Stomach (tissue), 4 donors: Measurements from ENCODE around the gene TRAF7.
"Not testable (repeated sequence)": the region's sequence is repeated elsewhere in the genome, so short reads cannot be mapped to it uniquely, and the experiment has no call there.

Source experiments
- CTCF ChIP-seq, 7 experiments: fragments of 450-650 bp in 4 of 7; fragments of 200-600 bp in 3 of 7; sonication (generic) in 3 of 7; IDR thresholded peaks; one replicate each; pipeline ENCODE4 v1.5.1; 2016 to 2019; ENCODE audit warnings: antibody characterized with exemption in 7 of 7, control low read depth in 2 of 7, mild to moderate bottlenecking in 1 of 7
- POLR2A ChIP-seq, 4 donors: fragments of 450-650 bp; IDR thresholded peaks; one replicate each; pipeline ENCODE4 v1.6.1; 2016; ENCODE audit warnings: antibody characterized with exemption in 4 of 4, control low read depth in 2 of 4, mild to moderate bottlenecking in 1 of 4, moderate library complexity in 1 of 4

- TF ChIP-seq CTCF, POLR2A (IDR thresholded peaks at IDR 0.05): not testable (repeated sequence)
These were observed 44.6 kb upstream of the TRAF7 start for GRCh38 chr16:2111009-2111353.
